Hepatocyte (in vitro differentiated cells): ENCODE data around the gene HIRIP3. TPM values are rescaled to one million over a fixed set of nuclear protein-coding genes. Genes with fewer than 3 reads are reported as not detected.
"Not testable (repeated sequence)": the region's sequence is repeated elsewhere in the genome, so short reads cannot be mapped to it uniquely, and the experiment has no call there.

Source experiments
- DNase-seq: peaks from one replicate; pipeline ENCODE4 v3.0.0-alpha.2; 2016; ENCODE audit warnings: low spot score
- H2AFZ ChIP-seq: fragments of 200-600 bp; sonication (generic); 2 replicates; pipeline ENCODE4 v1.6.0; 2016; ENCODE audit warnings: antibody characterized with exemption, mild to moderate bottlenecking
- H3K27ac ChIP-seq: fragments of 200-600 bp; sonication (generic); 2 replicates; pipeline ENCODE4 v1.5.1; 2016; ENCODE audit warnings: mild to moderate bottlenecking
- H3K27me3 ChIP-seq: fragments of 200-600 bp; sonication (generic); 2 replicates; pipeline ENCODE4 v1.6.1; 2016
- H3K36me3 ChIP-seq: fragments of 200-600 bp; sonication (generic); replicated peaks from 2 replicates; pipeline ENCODE4 v1.5.1; 2016; ENCODE audit warnings: low read depth; ENCODE audit not compliant: insufficient read depth
- H3K4me1 ChIP-seq: fragments of 200-600 bp; sonication (generic); 2 replicates; pipeline ENCODE4 v1.5.1; 2016; ENCODE audit warnings: mild to moderate bottlenecking, moderate library complexity; ENCODE audit not compliant: insufficient read depth
- H3K4me2 ChIP-seq: fragments of 200-600 bp; sonication (generic); 2 replicates; pipeline ENCODE4 v1.6.0; 2016
- H3K4me3 ChIP-seq: fragments of 200-600 bp; sonication (generic); 2 replicates; pipeline ENCODE4 v1.5.1; 2016; ENCODE audit warnings: mild to moderate bottlenecking
- H3K79me2 ChIP-seq: fragments of 200-600 bp; sonication (generic); 2 replicates; pipeline ENCODE4 v1.6.0; 2017; ENCODE audit warnings: mild to moderate bottlenecking
- H3K9me2 ChIP-seq: fragments of 200-600 bp; sonication (generic); replicated peaks from 2 replicates; pipeline ENCODE4 v1.6.0; 2017; ENCODE audit warnings: mild to moderate bottlenecking; ENCODE audit not compliant: insufficient read depth
- H3K9me3 ChIP-seq: fragments of 200-600 bp; sonication (generic); 2 replicates; pipeline ENCODE4 v1.5.1; 2016; ENCODE audit warnings: low read depth, mild to moderate bottlenecking
- H4K20me1 ChIP-seq: fragments of 200-600 bp; sonication (generic); 2 replicates; pipeline ENCODE4 v1.6.0; 2016; ENCODE audit warnings: mild to moderate bottlenecking; ENCODE audit not compliant: insufficient read depth, poor library complexity, severe bottlenecking
- EZH2 ChIP-seq: fragments of 200-600 bp; sonication (generic); IDR thresholded peaks from 2 replicates; pipeline ENCODE4 v1.6.1; 2016; ENCODE audit warnings: antibody characterized with exemption, mild to moderate bottlenecking, borderline replicate concordance
- EZH2phosphoT487 ChIP-seq: fragments of 200-600 bp; sonication (generic); IDR thresholded peaks from one replicate; pipeline ENCODE4 v1.6.1; 2018; ENCODE audit warnings: antibody characterized with exemption, mild to moderate bottlenecking, low read depth, moderate library complexity; ENCODE audit not compliant: unreplicated experiment, severe bottlenecking
- WGBS: methylation state at CpG from one replicate; pipeline ENCODE4 v1.1.6; 2016; ENCODE audit warnings: low lambda C conversion rate; ENCODE audit errors: missing lambda C conversion rate; 5-methylcytosine and 5-hydroxymethylcytosine counted together
- polyA plus RNA-seq: library from polyadenylated mRNA; unstranded; fragments of >200 nt; fragmentation: Nextera tagmentation; extraction: Ambion mirVana; gene quantifications from 2 replicates; pipeline ENCODE4 v1.2.1, GENCODE V29; 2016
- total RNA-seq: library from RNA; depleted of rRNA; stranded (reverse); fragments of >200 nt; gene quantifications from 2 replicates; pipeline ENCODE4 v1.2.3, GENCODE V29; 2014
- TF ChIP-seq, protein P1 (sequence below): fragments of 200-600 bp; sonication (generic); IDR thresholded peaks from 2 replicates; pipeline ENCODE4 v1.5.1; 2016; ENCODE audit warnings: antibody characterized with exemption, mild to moderate bottlenecking; ENCODE audit not compliant: poor library complexity

Gene HIRIP3
- total and polyA plus RNA-seq, 2 experiments from 2014 or later: 10.6 to 12.9 TPM

DNA sequence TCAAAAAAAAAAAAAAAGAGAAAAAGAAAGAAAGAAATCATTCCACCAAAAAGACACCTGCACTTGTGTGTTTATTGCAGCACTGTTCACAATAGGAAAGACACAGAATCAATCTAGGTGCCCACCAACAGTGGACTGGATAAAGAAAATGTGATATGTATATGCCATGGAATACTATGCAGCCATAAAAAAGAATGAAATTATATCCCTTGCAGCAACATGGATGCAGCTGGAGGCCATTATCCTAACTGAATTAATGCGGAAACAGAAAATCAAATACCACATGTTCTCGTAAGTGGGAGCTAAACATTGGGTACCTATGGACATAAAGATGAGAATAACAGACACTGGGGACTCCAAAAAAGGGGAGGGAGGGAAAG, 21.9 kb upstream of the HIRIP3 start:
- Histone ChIP-seq H3K9me2 (no peaks in the 10 kb centered on the region), H3K36me3 (no peaks in the 10 kb centered on the region), H3K27me3 (peaks cover 1% of the 10 kb centered on the region)

GRCh38 chr16:30016555-30017276, 21.3 kb upstream of the HIRIP3 start:
- Histone ChIP-seq H4K20me1 (no peaks in the 10 kb centered on the region), H3K27me3 (peaks cover 7% of the 10 kb centered on the region), H3K27ac (no peak overlapping the region), H3K79me2 (no peaks in the 10 kb centered on the region), H3K4me2 (no peak overlapping the region), H3K4me1 (no peaks in the 10 kb centered on the region), H3K9me3 (no peaks in the 10 kb centered on the region), H3K36me3 (no peaks in the 10 kb centered on the region), H3K9me2 (no peaks in the 10 kb centered on the region), H3K4me3 (no peak overlapping the region), H2AFZ (no peak overlapping the region)
- DNase-seq: no peak
- TF ChIP-seq EZH2 (no peak), EZH2phosphoT487 (no peak)
- TF ChIP-seq, protein P1, sequence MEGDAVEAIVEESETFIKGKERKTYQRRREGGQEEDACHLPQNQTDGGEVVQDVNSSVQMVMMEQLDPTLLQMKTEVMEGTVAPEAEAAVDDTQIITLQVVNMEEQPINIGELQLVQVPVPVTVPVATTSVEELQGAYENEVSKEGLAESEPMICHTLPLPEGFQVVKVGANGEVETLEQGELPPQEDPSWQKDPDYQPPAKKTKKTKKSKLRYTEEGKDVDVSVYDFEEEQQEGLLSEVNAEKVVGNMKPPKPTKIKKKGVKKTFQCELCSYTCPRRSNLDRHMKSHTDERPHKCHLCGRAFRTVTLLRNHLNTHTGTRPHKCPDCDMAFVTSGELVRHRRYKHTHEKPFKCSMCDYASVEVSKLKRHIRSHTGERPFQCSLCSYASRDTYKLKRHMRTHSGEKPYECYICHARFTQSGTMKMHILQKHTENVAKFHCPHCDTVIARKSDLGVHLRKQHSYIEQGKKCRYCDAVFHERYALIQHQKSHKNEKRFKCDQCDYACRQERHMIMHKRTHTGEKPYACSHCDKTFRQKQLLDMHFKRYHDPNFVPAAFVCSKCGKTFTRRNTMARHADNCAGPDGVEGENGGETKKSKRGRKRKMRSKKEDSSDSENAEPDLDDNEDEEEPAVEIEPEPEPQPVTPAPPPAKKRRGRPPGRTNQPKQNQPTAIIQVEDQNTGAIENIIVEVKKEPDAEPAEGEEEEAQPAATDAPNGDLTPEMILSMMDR: no peak
- WGBS: 66% methylated on average over 8 of the region's 8 CpGs

More for the DNA sequence above, 21.9 kb upstream of the HIRIP3 start:
- no peaks in the 10 kb centered on the region for H3K9me3 ChIP-seq
- 95% methylated on average over 2 of the region's 2 CpGs for WGBS
- no peaks in the 10 kb centered on the region for H3K4me1 ChIP-seq
- no peaks in the 10 kb centered on the region for H4K20me1 ChIP-seq
- H3K4me3 ChIP-seq: no peak overlapping the region
- no peak overlapping the region for H3K4me2 ChIP-seq
- no peak for DNase-seq
- no peak overlapping the region for H2AFZ ChIP-seq
- no peak overlapping the region for H3K27ac ChIP-seq
- H3K79me2 ChIP-seq: no peaks in the 10 kb centered on the region
- TF ChIP-seq EZH2phosphoT487: no peak
- TF ChIP-seq, protein P1: no peak
- TF ChIP-seq EZH2: no peak

- not testable (repeated sequence) for H3K4me1 ChIP-seq, H3K4me3 ChIP-seq, H3K79me2 ChIP-seq, H4K20me1 ChIP-seq, H3K9me2 ChIP-seq, H3K4me2 ChIP-seq, H3K36me3 ChIP-seq, DNase-seq, H3K27ac ChIP-seq, H3K9me3 ChIP-seq, H2AFZ ChIP-seq
- 91% methylated on average over 7 of the region's 7 CpGs for WGBS
- peaks cover 17% of the 10 kb centered on the region for H3K27me3 ChIP-seq
Observed at GRCh38 chr16:30015450-30015849, 20.0 kb upstream of the HIRIP3 start.

DNA sequence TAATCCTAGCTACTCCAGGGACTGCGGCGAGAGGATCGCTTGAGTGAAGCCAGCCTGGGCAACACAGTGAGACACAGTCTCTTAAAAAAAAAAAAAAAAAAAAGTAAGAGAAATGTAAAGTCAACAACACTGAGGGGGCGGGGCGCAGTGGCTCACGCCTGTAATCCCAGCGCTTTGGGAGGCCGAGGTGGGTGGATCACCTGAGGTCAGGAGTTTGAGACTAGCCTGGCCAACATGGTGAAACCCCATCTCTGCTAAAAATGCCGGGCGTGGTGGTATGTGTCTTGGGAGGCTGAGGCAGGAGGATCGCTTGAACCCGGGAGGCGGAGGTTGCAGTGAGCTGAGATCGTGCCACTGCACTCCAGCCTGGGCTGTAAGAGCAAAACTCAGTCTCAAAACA, 17.2 kb upstream of the HIRIP3 start:
- H3K4me2 ChIP-seq, H3K36me3 ChIP-seq, H3K27ac ChIP-seq, DNase-seq, H3K79me2 ChIP-seq, H4K20me1 ChIP-seq, H3K9me3 ChIP-seq, H3K4me3 ChIP-seq, H3K4me1 ChIP-seq, H3K9me2 ChIP-seq, H2AFZ ChIP-seq: not testable (repeated sequence)
- WGBS: 81% methylated on average over 14 of the region's 14 CpGs
- peaks cover 25% of the 10 kb centered on the region for H3K27me3 ChIP-seq
